ENCODE results near the gene AGL. TPM values are rescaled to one million over a fixed set of nuclear protein-coding genes. Genes with fewer than 3 reads are reported as not detected.
"Not testable (repeated sequence)": the region's sequence is repeated elsewhere in the genome, so short reads cannot be mapped to it uniquely, and the experiment has no call there.

Gene AGL
- total and polyA plus RNA-seq, 11 donors: 18.1 to 70.4 (median 49.8) TPM

- Histone ChIP-seq H3K27ac (peak overlapping the region in 1 of 12 donors; percentile 35), H3K36me3 (no peaks in the 10 kb centered on the region), H3K4me3 (no peak overlapping the region), H3K27me3 (no peaks in the 10 kb centered on the region), H3K4me1 (peaks cover 0 to 8% (median 0%) of the 10 kb centered on the region in 12 donors), H3K9me3 (no peaks in the 10 kb centered on the region)
- ATAC-seq (peak in 2 of 4 donors; percentile 47 to 57), DNase-seq (no peak)
- TF ChIP-seq CTCF (IDR thresholded peaks at IDR 0.05): no peak
- TF ChIP-seq POLR2A (IDR thresholded peaks at IDR 0.05): no peak
- intact Hi-C loops (cut with DNase I): no loop called here
- 55 to 68% (median 64%) methylated on average over 2 of the region's 2 CpGs for WGBS, 4 donors
Observed at GRCh38 chr1:99843760-99844159, 6.4 kb upstream of the AGL start.

- peaks cover 0 to 13% (median 5%) of the 10 kb centered on the region in 12 donors for H3K4me1 ChIP-seq
- not testable (repeated sequence) for ATAC-seq, H3K27ac ChIP-seq, H3K36me3 ChIP-seq, H3K4me3 ChIP-seq, DNase-seq, H3K9me3 ChIP-seq, H3K27me3 ChIP-seq
- whole genome bisulfite sequencing, 4 donors: 90 to 94% (median 92%) methylated on average over 9 of the region's 9 CpGs
- intact Hi-C loops (cut with DNase I): loop anchor here in 1 of 10 donors (5.0 kb wide), 1 partner anchor 38 kb away; no protein-coding TSS in a partner anchor
Observed at GRCh38 chr1:99845201-99845600, 5.0 kb upstream of the AGL start.

- no peaks in the 10 kb centered on the region for H3K27me3 ChIP-seq
- WGBS, 4 donors: 37 to 46% (median 42%) methylated on average over 6 of the region's 6 CpGs
- peaks cover 0 to 6% (median 2%) of the 10 kb centered on the region in 9 donors for H3K36me3 ChIP-seq
- DNase-seq (peak in 1 of 5 donors; percentile 27), ATAC-seq (peak in 3 of 4 donors; percentile 31 to 35 (median 31))
- no peaks in the 10 kb centered on the region for H3K9me3 ChIP-seq
- peak overlapping the region; percentile 62 to 90 (median 82) for H3K4me3 ChIP-seq
- TF ChIP-seq CTCF (IDR thresholded peaks at IDR 0.05) (no peak), POLR2A (IDR thresholded peaks at IDR 0.05) (no peak)
- intact Hi-C loops (cut with DNase I): loop anchor here in 1 of 10 donors (5.0 kb wide), 1 partner anchor 42 kb away; no protein-coding TSS in a partner anchor
- peaks cover 0 to 21% (median 8%) of the 10 kb centered on the region in 12 donors for H3K4me1 ChIP-seq
- peak overlapping the region in 11 of 12 donors; percentile 81 to 96 (median 91) for H3K27ac ChIP-seq
Observed at GRCh38 chr1:99849413-99849743, 783 bp upstream of the AGL start.

- H3K27me3 ChIP-seq: no peaks in the 10 kb centered on the region
- intact Hi-C loops (cut with DNase I): loop anchor here in 4 of 10 donors (2.0 to 5.0 kb wide), 4 partner anchors 33 to 187 kb away; a partner anchor contains a TSS
- H3K9me3 ChIP-seq: no peaks in the 10 kb centered on the region
- 5 to 8% (median 7%) methylated on average over 15 of the region's 15 CpGs for WGBS, 4 donors
- TF ChIP-seq POLR2A (IDR thresholded peaks at IDR 0.05) (no peak), CTCF (IDR thresholded peaks at IDR 0.05) (no peak)
- peak overlapping the region; percentile 62 to 90 (median 82) for H3K4me3 ChIP-seq
- DNase-seq: no peak
- H3K36me3 ChIP-seq: peaks cover 0 to 13% (median 5%) of the 10 kb centered on the region in 9 donors
- ATAC-seq: peak in 2 of 4 donors; percentile 3 to 29
- H3K4me1 ChIP-seq: peaks cover 0 to 24% (median 9%) of the 10 kb centered on the region in 12 donors
- peak overlapping the region; percentile 60 to 96 (median 89) for H3K27ac ChIP-seq
Observed at GRCh38 chr1:99850459-99851291, 514 bp downstream of the AGL start.
